HS-27A (cell line): ENCODE data around the gene NRP2.

Source experiments
- DNase-seq: peaks from one replicate; pipeline ENCODE4 v3.0.0-alpha.2; 2012; ENCODE audit warnings: low read depth, missing footprints

NRP2 gene

GRCh38 chr2:205686783-205687640, 4.7 kb downstream of the NRP2 start:
- no peak for DNase-seq

GRCh38 chr2:205687641-205687956, 5.3 kb downstream of the NRP2 start:
- DNase-seq: no peak

GRCh38 chr2:205688417-205689200, 6.3 kb downstream of the NRP2 start:
- no peak for DNase-seq

GRCh38 chr2:205689820-205690219, 7.5 kb downstream of the NRP2 start:
- DNase-seq: no peak

- DNase-seq: no peak
Observed at GRCh38 chr2:205692104-205692503, 9.8 kb downstream of the NRP2 start.

GRCh38 chr2:205694256-205694655, 12.0 kb downstream of the NRP2 start:
- no peak for DNase-seq

GRCh38 chr2:205695460-205695991, 13.2 kb downstream of the NRP2 start:
- no peak for DNase-seq

- no peak for DNase-seq
Observed at GRCh38 chr2:205696331-205696926, 14.1 kb downstream of the NRP2 start.

GRCh38 chr2:205696927-205697441, 14.7 kb downstream of the NRP2 start:
- no peak for DNase-seq

- no peak for DNase-seq
Observed at GRCh38 chr2:205698286-205699268, 16.3 kb downstream of the NRP2 start.

GRCh38 chr2:205699515-205700289, 17.4 kb downstream of the NRP2 start:
- DNase-seq: no peak

- DNase-seq: no peak
Observed at GRCh38 chr2:205700331-205701132, 18.2 kb downstream of the NRP2 start.

GRCh38 chr2:205701509-205701908, 19.2 kb downstream of the NRP2 start:
- no peak for DNase-seq

GRCh38 chr2:205702576-205702975, 20.3 kb downstream of the NRP2 start:
- DNase-seq: no peak

- no peak for DNase-seq
Observed at GRCh38 chr2:205703471-205704126, 21.3 kb downstream of the NRP2 start.

GRCh38 chr2:205704127-205704741, 21.9 kb downstream of the NRP2 start:
- DNase-seq: no peak

- DNase-seq: no peak
Observed at GRCh38 chr2:205705511-205706349, 23.4 kb downstream of the NRP2 start.
